Gastroesophageal sphincter (tissue), 4 donors: ENCODE data around the gene EVC. TPM values are rescaled to one million over a fixed set of nuclear protein-coding genes. Genes with fewer than 3 reads are reported as not detected.
"Not testable (repeated sequence)": the region's sequence is repeated elsewhere in the genome, so short reads cannot be mapped to it uniquely, and the experiment has no call there.

Source experiments
- ATAC-seq: fragments of 150-250 bp; one replicate; pipeline ENCODE4 v1.9.1; 2016; ENCODE audit warnings: mild to moderate bottlenecking, moderate library complexity
- H3K27ac ChIP-seq, 4 donors: fragments of 200-600 bp; sonication (generic) in 3 of 4; 1 replicate in 3 of 4; 2 replicates in 1 of 4; pipeline ENCODE4 v1.5.1; 2016 to 2019
- H3K27me3 ChIP-seq: fragments of 200-600 bp; sonication (generic); one replicate; pipeline ENCODE4 v1.5.1; 2019
- H3K36me3 ChIP-seq, 2 donors: fragments of 200-600 bp; sonication (generic); one replicate each; pipeline ENCODE4 v1.5.1; 2019; ENCODE audit warnings: control low read depth in 1 of 2
- H3K4me1 ChIP-seq, 3 donors: fragments of 200-600 bp; sonication (generic); 1 replicate in 2 of 3; 2 replicates in 1 of 3; pipeline ENCODE4 v1.5.1; 2016 to 2019; ENCODE audit warnings: control low read depth in 2 of 3
- H3K4me3 ChIP-seq, 2 donors: fragments of 200-600 bp; sonication (generic); one replicate each; pipeline ENCODE4 v1.5.1; 2019; ENCODE audit warnings: mild to moderate bottlenecking in 1 of 2, moderate library complexity in 1 of 2
- H3K9me3 ChIP-seq, 3 donors: fragments of 200-600 bp; sonication (generic); one replicate each; pipeline ENCODE4 v1.5.1; 2017 to 2019; ENCODE audit warnings: control low read depth in 2 of 3
- EP300 ChIP-seq: sonication (generic); formaldehyde crosslinking; IDR thresholded peaks from one replicate; pipeline ENCODE4 v1.6.1; 2017; ENCODE audit warnings: antibody characterized with exemption, mild to moderate bottlenecking
- POLR2A ChIP-seq, 2 donors: fragments of 450-650 bp; IDR thresholded peaks; one replicate each; pipeline ENCODE4 v1.6.1; 2017; ENCODE audit warnings: antibody characterized with exemption in 2 of 2, mild to moderate bottlenecking in 2 of 2, moderate library complexity in 1 of 2
- POLR2AphosphoS5 ChIP-seq: sonication (generic); formaldehyde crosslinking; IDR thresholded peaks from one replicate; pipeline ENCODE4 v1.6.1; 2017; ENCODE audit warnings: antibody characterized with exemption
- WGBS, 2 donors: methylation state at CpG; one replicate each; pipeline ENCODE4 v1.1.5; 2018; ENCODE audit warnings: low coverage in 1 of 2; 5-methylcytosine and 5-hydroxymethylcytosine counted together
- total RNA-seq, 4 donors: library from RNA; depleted of rRNA; stranded (reverse); fragments of >200 nt; gene quantifications; one replicate each; pipeline ENCODE4 v1.1.0, GENCODE V29; 2016
- TF ChIP-seq, protein P1 (sequence below), 4 experiments: fragments of 200-600 bp in 2 of 4; fragments of 450-650 bp in 2 of 4; sonication (generic) in 1 of 4; IDR thresholded peaks; one replicate each; pipeline ENCODE4 v1.5.1; 2017 to 2019; ENCODE audit warnings: antibody characterized with exemption in 4 of 4, mild to moderate bottlenecking in 2 of 4, moderate library complexity in 2 of 4

EVC gene
- total RNA-seq, 4 donors from 2014 or later: 17.8 to 53.7 (median 38.1) TPM

DNA sequence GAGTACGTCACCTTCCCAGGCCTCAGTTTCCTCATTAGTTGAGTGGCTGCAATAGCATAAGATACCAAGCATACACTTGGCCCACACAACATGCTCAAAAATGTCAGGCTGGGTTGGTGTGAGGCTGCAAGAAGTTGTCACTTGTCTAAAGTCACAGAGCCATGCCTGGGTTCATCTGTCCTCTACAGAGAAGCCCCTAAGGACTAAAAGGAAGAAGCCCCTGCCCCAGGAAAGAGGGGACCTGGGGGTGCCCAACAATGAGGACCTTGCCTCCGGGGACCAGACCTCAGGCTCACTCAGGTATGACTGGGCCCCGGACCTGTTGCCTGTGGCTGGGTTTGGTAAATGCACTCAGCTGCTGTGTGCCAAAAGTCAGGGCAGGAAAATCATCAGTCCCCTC lies 99.2 kb downstream of the EVC start:
- no peaks in the 10 kb centered on the region for H3K4me1 ChIP-seq
- TF ChIP-seq POLR2AphosphoS5 (no peak), POLR2A (IDR thresholded peaks at IDR 0.05) (no peak), EP300 (no peak)
- TF ChIP-seq, protein P1, sequence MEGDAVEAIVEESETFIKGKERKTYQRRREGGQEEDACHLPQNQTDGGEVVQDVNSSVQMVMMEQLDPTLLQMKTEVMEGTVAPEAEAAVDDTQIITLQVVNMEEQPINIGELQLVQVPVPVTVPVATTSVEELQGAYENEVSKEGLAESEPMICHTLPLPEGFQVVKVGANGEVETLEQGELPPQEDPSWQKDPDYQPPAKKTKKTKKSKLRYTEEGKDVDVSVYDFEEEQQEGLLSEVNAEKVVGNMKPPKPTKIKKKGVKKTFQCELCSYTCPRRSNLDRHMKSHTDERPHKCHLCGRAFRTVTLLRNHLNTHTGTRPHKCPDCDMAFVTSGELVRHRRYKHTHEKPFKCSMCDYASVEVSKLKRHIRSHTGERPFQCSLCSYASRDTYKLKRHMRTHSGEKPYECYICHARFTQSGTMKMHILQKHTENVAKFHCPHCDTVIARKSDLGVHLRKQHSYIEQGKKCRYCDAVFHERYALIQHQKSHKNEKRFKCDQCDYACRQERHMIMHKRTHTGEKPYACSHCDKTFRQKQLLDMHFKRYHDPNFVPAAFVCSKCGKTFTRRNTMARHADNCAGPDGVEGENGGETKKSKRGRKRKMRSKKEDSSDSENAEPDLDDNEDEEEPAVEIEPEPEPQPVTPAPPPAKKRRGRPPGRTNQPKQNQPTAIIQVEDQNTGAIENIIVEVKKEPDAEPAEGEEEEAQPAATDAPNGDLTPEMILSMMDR (IDR thresholded peaks at IDR 0.05): no peak
- 50% methylated on average over 1 of the region's 3 CpGs; no CpG with 5 or more reads in 1 of the 2 donors for WGBS, 2 donors
- H3K9me3 ChIP-seq: peaks cover 0 to 9% (median 0%) of the 10 kb centered on the region in 3 donors
- no peak overlapping the region for H3K27ac ChIP-seq
- H3K27me3 ChIP-seq: no peaks in the 10 kb centered on the region
- no peak overlapping the region for H3K4me3 ChIP-seq
- no peak for ATAC-seq
- H3K36me3 ChIP-seq: peaks cover 0 to 100% of the 10 kb centered on the region in 2 donors

DNA sequence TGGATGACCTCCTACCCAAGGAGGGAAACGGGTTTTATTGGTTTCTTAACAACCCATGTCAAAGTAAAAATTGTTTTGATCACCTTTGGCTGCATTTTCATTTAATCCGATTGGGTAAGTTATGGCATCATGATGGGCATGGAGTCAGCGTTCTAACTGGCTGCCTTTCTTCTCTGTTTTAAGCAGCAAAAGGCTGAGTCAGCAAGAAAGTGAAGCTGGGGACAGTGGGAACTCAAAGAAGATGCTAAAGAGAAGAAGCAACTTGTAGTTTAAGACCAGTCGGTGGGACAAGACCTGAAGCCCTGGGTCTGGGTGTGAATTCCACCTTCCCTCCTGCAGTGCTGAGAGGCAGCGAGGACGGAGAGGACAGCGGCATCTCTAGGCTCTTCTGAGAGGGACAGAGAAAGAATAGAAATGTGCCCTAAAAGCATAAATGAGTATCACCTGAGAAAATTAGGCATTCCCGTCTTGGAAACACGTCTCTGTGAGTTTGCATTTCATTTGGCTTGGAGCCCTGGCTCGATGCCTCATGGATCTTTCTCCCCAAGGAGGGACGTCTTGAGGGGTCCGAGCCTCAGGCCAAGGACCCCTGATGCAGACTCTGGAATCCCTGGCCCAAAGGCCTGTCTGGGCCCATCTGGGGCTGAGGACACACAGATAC lies 99.9 kb downstream of the EVC start:
- no peak overlapping the region for H3K4me3 ChIP-seq
- H3K36me3 ChIP-seq: peaks cover 0 to 97% of the 10 kb centered on the region in 2 donors
- peaks cover 0 to 9% (median 0%) of the 10 kb centered on the region in 3 donors for H3K9me3 ChIP-seq
- H3K27me3 ChIP-seq: no peaks in the 10 kb centered on the region
- TF ChIP-seq EP300: no peak
- H3K27ac ChIP-seq: no peak overlapping the region
- 68 to 74% methylated on average over 7 to 10 of the region's 12 CpGs for WGBS, 2 donors
- ATAC-seq: no peak
- H3K4me1 ChIP-seq: no peaks in the 10 kb centered on the region

GRCh38 chr4:5812057-5812456 lies 101.1 kb downstream of the EVC start:
- H3K4me1 ChIP-seq, H3K27me3 ChIP-seq, H3K27ac ChIP-seq, ATAC-seq, H3K4me3 ChIP-seq, H3K9me3 ChIP-seq: not testable (repeated sequence)
- H3K36me3 ChIP-seq: peaks cover 0 to 93% of the 10 kb centered on the region in 2 donors
- WGBS, 2 donors: no CpG with 5 or more reads among the region's 5 CpGs

DNA sequence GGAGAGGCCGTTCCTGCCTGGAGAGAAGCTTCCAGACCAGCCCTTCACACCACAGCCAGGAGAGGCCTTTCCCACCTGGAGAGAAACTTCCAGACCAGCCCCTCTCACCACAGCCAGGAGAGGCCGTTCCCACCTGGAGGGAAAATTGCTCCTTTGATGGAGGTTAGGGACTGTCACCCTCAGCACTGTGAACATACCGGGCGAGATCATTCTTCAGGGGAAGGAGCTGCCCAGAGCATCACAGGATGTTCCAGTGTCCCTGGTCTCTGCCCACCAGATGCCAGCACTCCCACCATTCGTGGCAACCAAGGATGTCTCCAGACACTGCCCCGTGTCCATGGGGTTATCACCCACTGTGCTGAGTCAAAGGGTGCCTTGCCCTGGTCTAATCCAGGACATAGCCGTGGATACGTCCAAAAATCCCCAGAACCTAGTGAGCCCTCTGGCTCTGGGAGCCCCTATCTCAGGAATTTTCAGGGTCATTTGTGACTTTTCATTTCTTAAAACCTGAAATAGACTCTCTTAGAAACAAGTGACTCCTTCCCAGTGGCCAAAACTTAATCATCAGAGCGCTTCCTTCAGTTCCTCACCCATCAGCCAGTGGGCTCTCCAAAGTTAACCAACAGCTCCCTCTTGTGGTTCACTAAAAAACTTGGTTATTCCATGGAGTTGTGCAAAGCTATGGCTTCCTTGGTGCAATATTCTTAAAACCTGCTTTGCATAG lies 101.7 kb downstream of the EVC start:
- peak overlapping the region in 2 of 4 donors; percentile 14 to 18 for H3K27ac ChIP-seq
- peaks cover 0 to 9% (median 0%) of the 10 kb centered on the region in 3 donors for H3K9me3 ChIP-seq
- H3K36me3 ChIP-seq: peaks cover 0 to 91% of the 10 kb centered on the region in 2 donors
- no peak overlapping the region for H3K4me3 ChIP-seq
- no peaks in the 10 kb centered on the region for H3K27me3 ChIP-seq
- ATAC-seq: peak; percentile 65
- H3K4me1 ChIP-seq: no peaks in the 10 kb centered on the region
- 13 to 67% methylated on average over 1 to 4 of the region's 9 CpGs for WGBS, 2 donors
- TF ChIP-seq POLR2A (IDR thresholded peaks at IDR 0.05): no peak
- TF ChIP-seq, protein P1 (IDR thresholded peaks at IDR 0.05): peak in 3 of 4 experiments; percentile 70 to 76 (median 73)

GRCh38 chr4:5813882-5814255 lies 102.9 kb downstream of the EVC start:
- WGBS, 2 donors: 80 to 82% methylated on average over 1 to 3 of the region's 7 CpGs
- no peaks in the 10 kb centered on the region for H3K4me1 ChIP-seq
- no peak overlapping the region for H3K4me3 ChIP-seq
- peaks cover 0 to 9% (median 0%) of the 10 kb centered on the region in 3 donors for H3K9me3 ChIP-seq
- no peaks in the 10 kb centered on the region for H3K27me3 ChIP-seq
- no peak for ATAC-seq
- TF ChIP-seq EP300 (no peak), POLR2A (IDR thresholded peaks at IDR 0.05) (no peak), POLR2AphosphoS5 (no peak)
- TF ChIP-seq, protein P1 (IDR thresholded peaks at IDR 0.05): no peak
- H3K36me3 ChIP-seq: peaks cover 0 to 91% of the 10 kb centered on the region in 2 donors
- H3K27ac ChIP-seq: no peak overlapping the region

GRCh38 chr4:5814421-5814820 lies 103.4 kb downstream of the EVC start:
- H3K27ac ChIP-seq: no peak overlapping the region
- TF ChIP-seq POLR2A (IDR thresholded peaks at IDR 0.05) (no peak), EP300 (no peak), POLR2AphosphoS5 (no peak)
- TF ChIP-seq, protein P1 (IDR thresholded peaks at IDR 0.05): no peak
- 100% methylated on average over 1 of the region's 6 CpGs for WGBS, 2 donors
- H3K4me3 ChIP-seq: no peak overlapping the region
- no peak for ATAC-seq
- H3K9me3 ChIP-seq: peaks cover 0 to 9% (median 0%) of the 10 kb centered on the region in 3 donors
- H3K4me1 ChIP-seq: no peaks in the 10 kb centered on the region
- peaks cover 0 to 91% of the 10 kb centered on the region in 2 donors for H3K36me3 ChIP-seq
- no peaks in the 10 kb centered on the region for H3K27me3 ChIP-seq
